ENCODE results near the gene MRPS15. TPM values are rescaled to one million over a fixed set of nuclear protein-coding genes. Genes with fewer than 3 reads are reported as not detected.

MRPS15 gene
- total RNA-seq, 1 experiment from 2014 or later = 98.7 TPM

- no peak for TF ChIP-seq REST (IDR thresholded peaks at IDR 0.05; ENCODE audit: low read depth)
- TF ChIP-seq ZFX (IDR thresholded peaks at IDR 0.05) = no peak
- no peak for TF ChIP-seq EGR1 (IDR thresholded peaks at IDR 0.05; ENCODE audit: low read depth)
- TF ChIP-seq EZH2phosphoT487 (IDR thresholded peaks at IDR 0.05; ENCODE audit: borderline replicate concordance) = no peak
- no peak for TF ChIP-seq CBX3 (IDR thresholded peaks at IDR 0.05; ENCODE audit: low read depth)
- no peak for TF ChIP-seq TCF7L2 (IDR thresholded peaks at IDR 0.05; ENCODE audit: borderline replicate concordance, extremely low read depth, insufficient read depth, insufficient read length)
These were observed 45.0 kb downstream of the MRPS15 start (continued) for GRCh38 chr1:36419140-36419539.

GRCh38 chr1:36417931-36418330, 46.3 kb downstream of the MRPS15 start:
- BruUV-seq (replicated peaks) = no TSS peak
- Histone ChIP-seq H4K20me1 (ENCODE audit: insufficient read depth) (no peaks in the 10 kb centered on the region), H3K9ac (ENCODE audit: low read length) (no peak overlapping the region), H3K9me2 (ENCODE audit: insufficient read depth) (no peaks in the 10 kb centered on the region), H3K36me3 (ENCODE audit: control insufficient read depth in 1 of 2, insufficient read depth in 2 of 2, low read length in 2 of 2) (no peaks in the 10 kb centered on the region), H3K79me2 (ENCODE audit: insufficient read depth, low read length) (no peaks in the 10 kb centered on the region), H3K9me3 (ENCODE audit: control insufficient read depth in 1 of 2, insufficient read depth in 1 of 2, low read depth in 1 of 2, low read length in 2 of 2) (no peaks in the 10 kb centered on the region), H3K4me2 (ENCODE audit: low read length) (no peak overlapping the region), H2AFZ (ENCODE audit: low read depth, low read length, poor library complexity, severe bottlenecking) (no peak overlapping the region), H3K27ac (ENCODE audit: low read depth, low read length) (no peak overlapping the region), H3K27me3 (ENCODE audit: insufficient read depth, low read length) (no peaks in the 10 kb centered on the region), H3K4me1 (ENCODE audit: control insufficient read depth in 1 of 2, insufficient read depth in 2 of 2, low read length in 2 of 2) (peaks cover 6 to 23% of the 10 kb centered on the region in 2 experiments; a peak in 3 of 4 replicates), H3K4me3 (replicated peaks in 1 of 2; ENCODE audit: low read depth in 1 of 2, low read length in 2 of 2) (no peak overlapping the region)
- CTCF ChIA-PET = interaction anchor here (3.0 kb wide), 1 partner anchor 17 kb away, joined by 7 read pairs; no protein-coding TSS in a partner anchor
- DNase-seq (ENCODE audit: low read depth, low spot score) (no peak), ATAC-seq (no peak)
- TF ChIP-seq ATF3 (IDR thresholded peaks at IDR 0.05) (no peak), SP1 (IDR thresholded peaks at IDR 0.05; ENCODE audit: low read depth) (no peak), POLR2A (IDR thresholded peaks at IDR 0.05; ENCODE audit: borderline replicate concordance, extremely low read depth, insufficient read depth, insufficient read length) (no peak), ELF1 (IDR thresholded peaks at IDR 0.05; ENCODE audit: borderline replicate concordance, low read depth) (no peak), JUND (IDR thresholded peaks at IDR 0.05) (no peak), CTCF (IDR thresholded peaks at IDR 0.05 in 2 of 3, conservative IDR thresholded peaks at IDR 0.05 in 1 of 3; ENCODE audit: borderline replicate concordance in 1 of 3, insufficient read depth in 1 of 3, low read depth in 2 of 3, low read length in 2 of 3) (no peak), FOSL1 (IDR thresholded peaks at IDR 0.05; ENCODE audit: low read depth) (no peak), REST (IDR thresholded peaks at IDR 0.05; ENCODE audit: low read depth) (no peak), TCF7L2 (IDR thresholded peaks at IDR 0.05; ENCODE audit: borderline replicate concordance, extremely low read depth, insufficient read depth, insufficient read length) (no peak), EZH2phosphoT487 (IDR thresholded peaks at IDR 0.05; ENCODE audit: borderline replicate concordance) (no peak), EGR1 (IDR thresholded peaks at IDR 0.05; ENCODE audit: low read depth) (no peak), SIN3A (IDR thresholded peaks at IDR 0.05; ENCODE audit: low read depth) (no peak), POLR2AphosphoS5 (IDR thresholded peaks at IDR 0.05; ENCODE audit: low read depth, low read length) (no peak), ZFX (IDR thresholded peaks at IDR 0.05) (no peak), MAX (IDR thresholded peaks at IDR 0.05) (no peak)
- POLR2A ChIA-PET = interaction anchor here (5.9 kb wide), 1 partner anchor 17 kb away, joined by 20 read pairs; no protein-coding TSS in a partner anchor
- intact Hi-C loops (cut with micrococcal nuclease) = no loop called here
- RAD21 ChIA-PET (ENCODE audit: low non-redundant PET in 1 of 2, low total read pairs in 2 of 2, uncharacterized antibody in 2 of 2, unreplicated experiment in 2 of 2) = interaction anchor here in 1 of 2 experiments (1.6 kb wide), 1 partner anchor 75 kb away, joined by 4 read pairs; no protein-coding TSS in a partner anchor

All from HCT116 (cell line).